Stimulated activated CD4-positive, alpha-beta T cell treated with anti-CD3 and anti-CD28 coated beads, Interleukin-4, amount 100 ng/mL, for 1 hour (primary cell): ENCODE measurements around the gene DOK3.
"Not testable (repeated sequence)": the region's sequence is repeated elsewhere in the genome, so short reads cannot be mapped to it uniquely, and the experiment has no call there.

Source experiments
- DNase-seq: peaks from one replicate; pipeline ENCODE4 v3.0.0-alpha.2; 2020

DOK3 gene

DNA sequence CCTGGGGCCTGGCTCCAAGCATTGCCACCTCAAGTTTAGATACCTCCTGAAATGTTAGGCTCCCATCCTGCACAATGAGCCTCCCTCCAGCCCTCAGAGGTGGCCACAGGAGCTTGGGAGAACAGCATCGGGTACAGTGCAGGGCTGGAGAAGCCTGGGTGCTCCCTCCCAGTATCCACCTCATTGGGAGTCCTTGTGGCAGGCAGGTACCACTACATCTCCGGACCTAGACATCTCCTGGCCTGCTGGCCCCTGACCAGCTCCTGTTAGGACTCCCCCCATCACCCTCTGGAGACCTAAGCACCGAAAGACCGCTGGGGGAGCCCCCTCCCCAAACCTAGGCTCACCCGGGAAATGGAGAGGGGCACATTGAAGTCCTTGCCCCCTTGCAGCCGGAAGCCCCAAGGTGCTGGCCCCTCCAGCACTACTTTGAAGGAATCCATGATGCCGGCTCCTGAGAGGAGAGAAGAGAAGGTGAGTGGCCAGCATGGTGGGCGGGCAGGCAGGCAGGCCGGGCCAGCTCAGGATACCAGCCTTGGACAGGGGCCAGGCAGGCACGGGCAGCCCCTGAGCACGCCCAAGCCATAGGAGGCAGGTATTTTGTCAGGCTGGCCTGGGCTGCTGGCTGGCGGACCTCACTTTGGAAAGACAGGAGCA is 13.4 kb downstream of the DOK3 start:
- DNase-seq, result no peak

DNA sequence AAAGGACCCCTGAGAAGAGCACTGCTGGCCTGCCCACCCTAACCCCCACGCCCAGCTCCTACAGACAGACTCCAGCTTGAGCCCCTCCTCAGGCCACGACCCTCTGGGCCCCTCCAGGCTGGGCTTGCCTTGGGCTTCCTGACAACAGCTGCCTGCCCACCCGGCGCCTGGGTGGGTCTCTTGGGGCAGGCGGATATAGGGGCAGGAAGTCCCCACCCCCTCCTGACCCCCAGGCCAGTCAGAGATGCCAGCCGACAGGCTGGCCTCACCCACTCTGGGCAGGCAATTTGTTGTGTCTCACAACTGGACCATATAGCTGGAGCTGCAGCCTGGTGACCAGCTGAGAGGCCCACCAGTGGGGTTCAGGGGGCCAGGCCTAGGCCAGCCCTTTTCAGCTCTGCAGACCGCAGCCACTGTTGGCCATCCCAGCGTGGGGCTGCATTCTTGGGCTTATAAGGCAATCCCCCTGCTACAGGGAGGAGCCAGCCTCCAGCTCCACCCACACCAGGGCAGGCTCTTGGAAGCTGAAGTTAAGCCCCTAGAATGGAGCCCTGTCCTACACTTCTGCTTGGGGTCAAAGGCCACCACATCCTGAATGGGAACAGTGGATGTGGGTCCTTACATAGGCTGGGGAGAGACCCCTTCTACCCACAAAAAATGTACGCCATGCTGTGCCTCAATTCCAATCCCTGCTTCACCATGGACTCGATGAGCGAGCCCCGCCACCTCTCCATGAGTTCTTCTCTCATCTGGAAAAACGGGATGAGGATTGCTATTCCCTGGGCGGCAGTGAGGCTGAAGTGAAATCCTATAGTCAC is 14.2 kb downstream of the DOK3 start:
- no peak for DNase-seq

DNA sequence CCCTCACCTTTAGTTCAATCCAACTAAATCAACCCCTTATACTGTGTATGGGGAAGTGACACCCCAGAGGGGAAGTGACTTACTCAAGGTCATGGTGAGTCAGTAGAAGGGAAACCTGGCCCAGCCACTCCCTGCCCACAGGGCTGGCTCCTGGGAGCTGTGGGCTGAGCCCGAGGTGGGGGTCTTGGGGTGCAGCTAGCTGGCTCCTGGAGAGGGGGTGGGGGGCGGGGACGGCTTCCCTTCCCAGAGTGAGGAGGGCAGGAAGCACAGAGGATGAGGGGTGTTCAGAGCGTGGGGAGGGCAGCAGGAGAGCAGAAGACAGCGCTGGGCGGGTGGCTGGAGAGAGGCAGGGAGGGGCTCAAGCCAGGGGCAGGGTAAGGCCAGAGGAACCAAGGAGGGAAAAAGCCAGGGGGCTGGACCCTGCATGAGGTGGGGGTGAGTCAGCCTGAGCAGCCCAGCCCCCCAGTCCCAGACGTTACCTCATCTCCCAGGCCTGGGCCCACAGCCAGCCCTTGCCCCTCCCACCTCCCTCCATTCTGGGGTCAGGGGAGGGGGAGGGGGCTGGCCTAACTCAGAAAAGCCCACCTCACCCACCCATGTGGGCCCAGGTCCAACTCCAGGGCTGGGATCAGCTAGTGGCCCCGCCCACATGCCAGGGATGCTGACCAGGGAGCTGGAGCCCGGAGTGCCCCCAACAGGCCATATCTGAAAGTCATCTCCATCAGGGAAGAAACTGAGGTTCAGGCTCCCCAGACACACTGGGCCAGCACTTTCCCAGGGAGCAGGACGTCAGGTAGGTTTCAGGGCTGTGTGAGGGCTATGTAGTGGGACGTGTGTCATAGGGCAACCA is 15.1 kb downstream of the DOK3 start:
- no peak for DNase-seq

DNA sequence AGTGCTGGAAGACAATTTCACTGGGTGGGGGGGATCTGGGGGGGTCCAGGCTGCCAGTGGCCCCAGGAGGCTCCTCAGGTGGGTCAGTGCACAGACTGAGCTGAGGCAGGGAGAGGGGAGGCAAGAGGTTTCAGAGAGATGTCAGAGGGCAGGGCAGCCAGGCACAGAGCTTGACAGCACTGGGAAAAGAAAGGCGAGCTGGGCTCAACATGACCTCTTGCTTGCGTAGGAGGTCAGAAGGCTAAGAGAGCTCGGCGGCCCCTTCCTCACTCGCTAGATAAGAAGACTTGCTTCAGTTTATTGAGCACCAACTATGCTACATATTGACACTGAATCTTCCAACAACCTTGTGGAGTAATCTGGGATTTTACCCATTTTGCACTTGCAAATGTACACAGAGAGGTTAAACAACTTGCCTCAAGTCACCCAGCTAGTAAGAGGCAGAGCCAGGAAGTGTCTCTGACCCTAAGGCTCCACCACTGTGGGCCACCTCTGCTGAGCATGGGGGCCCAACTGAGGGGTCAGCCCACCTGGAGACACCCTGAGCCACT is 15.8 kb downstream of the DOK3 start:
- DNase-seq, result no peak

DNA sequence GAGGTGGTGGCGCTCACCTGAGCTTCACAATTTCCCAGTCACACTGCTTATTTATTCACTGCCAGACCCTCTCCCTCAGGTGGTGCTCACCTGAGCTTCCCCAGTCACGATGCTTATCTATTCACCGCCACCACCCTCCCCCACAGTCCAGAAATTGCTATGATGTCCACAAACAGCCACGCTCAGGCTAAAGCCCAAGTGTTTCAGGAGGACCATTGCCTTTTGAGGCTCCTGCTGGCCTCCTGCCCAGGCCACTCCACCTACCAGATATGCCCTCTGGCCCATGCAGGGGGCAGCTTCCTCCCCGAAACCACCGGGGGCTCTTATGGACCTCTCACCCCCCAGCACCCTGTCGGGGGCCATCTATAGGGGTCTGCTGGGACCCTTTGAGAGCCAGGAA is 16.8 kb downstream of the DOK3 start:
- DNase-seq, result no peak

DNA sequence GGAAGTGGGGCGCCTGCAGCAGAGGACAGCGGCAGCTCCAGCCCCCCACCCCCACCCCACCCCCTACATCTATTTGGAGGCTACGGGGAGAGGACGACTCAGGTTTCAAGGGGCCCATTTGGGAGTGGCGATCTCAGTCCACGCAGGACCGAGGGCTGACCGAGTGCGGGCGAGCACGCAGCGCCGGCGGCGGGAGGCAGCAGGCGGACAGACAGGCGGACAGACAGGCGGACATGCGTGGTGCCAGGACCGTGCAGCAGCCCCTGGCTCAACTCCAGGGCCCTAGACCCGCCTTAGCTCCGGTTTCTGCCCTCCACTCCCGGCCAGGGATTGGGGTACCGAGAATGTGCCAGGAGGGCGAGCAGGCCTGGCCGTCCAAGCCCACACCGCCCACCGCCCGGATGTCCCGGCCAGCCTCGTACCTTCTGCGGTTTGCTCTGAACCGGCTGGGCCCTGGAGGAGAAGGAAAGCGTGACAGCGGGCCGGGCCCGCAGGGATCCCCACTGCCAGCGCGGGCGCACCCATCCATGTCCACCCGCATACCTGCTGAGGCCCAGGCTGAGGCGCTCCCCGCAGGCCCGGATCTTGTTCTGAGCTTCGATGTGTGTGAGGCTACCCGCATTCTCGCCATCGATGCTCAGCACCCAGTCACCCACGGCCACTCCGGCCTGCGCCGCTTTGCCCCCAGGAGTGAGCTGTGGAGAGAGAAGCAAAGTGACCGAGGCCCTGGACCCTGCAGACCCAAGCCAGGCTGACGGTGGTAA is 17.5 kb downstream of the DOK3 start:
- DNase-seq, result no peak

GRCh38 chr5:177491429-177491945 is 18.1 kb downstream of the DOK3 start:
- peak; percentile 26 for DNase-seq

GRCh38 chr5:177490992-177491391 is 18.6 kb downstream of the DOK3 start:
- DNase-seq, result no peak

GRCh38 chr5:177490311-177490991 is 19.2 kb downstream of the DOK3 start:
- DNase-seq, result no peak

GRCh38 chr5:177489119-177489716 is 20.4 kb downstream of the DOK3 start:
- no peak for DNase-seq

DNA sequence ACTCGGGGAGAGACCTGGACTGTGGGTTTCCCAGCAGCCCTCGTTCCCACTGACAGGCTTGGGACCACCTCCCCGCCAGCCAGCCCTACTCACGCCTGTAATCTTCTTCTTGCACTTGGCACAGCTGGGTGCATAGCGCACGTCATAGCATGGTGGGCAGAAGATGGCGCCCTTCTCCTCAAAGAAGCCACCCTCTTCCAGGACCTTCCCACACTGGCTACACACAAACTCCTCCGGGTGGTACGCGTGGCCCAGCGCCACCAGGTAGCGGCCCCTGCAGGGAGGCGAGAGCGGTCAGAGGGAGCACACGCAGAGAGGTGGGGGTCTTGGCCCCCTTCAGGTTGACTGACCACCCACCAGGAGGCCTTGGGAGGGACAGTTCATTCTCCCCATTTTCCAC is 21.7 kb downstream of the DOK3 start:
- no peak for DNase-seq

DNA sequence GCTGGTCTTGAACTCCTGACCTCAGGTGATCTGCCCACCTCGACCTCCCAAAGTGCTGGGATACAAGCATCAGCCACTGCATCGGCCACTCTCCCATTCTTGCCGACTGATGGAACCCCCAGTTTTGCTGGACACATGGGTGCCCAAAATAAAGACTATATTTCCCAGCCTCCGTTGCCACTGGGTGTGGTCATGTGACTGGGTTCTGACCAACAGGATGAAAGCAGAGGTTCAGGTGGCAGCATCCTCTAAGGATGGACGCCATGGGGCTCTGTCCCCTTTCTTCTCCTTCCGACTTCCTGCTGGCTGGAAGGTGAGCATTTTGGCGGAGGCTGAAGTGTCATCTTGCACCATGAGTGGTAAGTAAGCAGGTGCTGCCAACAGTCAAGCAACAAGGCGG is 22.5 kb downstream of the DOK3 start:
- no peak for DNase-seq

DNA sequence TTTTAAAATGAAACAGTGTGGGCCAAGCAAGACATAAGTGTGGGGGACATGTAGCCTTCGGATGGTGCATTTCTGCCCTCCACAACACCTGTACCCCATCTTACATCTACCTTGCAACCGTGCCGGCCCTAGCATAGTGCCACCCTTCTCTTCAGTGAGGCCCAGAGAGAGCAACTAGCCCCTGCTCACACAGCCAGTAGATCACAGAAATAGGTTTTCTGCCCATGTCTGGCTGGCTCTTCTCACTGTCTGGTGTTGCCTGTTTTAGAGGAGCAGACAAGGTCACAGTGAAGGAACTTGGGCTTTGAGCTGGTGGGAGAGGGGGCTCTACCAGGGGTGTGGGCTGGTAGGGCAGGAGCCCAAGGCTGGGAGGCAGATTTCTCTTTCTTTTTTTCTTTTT is 23.4 kb downstream of the DOK3 start:
- DNase-seq, result no peak

DNA sequence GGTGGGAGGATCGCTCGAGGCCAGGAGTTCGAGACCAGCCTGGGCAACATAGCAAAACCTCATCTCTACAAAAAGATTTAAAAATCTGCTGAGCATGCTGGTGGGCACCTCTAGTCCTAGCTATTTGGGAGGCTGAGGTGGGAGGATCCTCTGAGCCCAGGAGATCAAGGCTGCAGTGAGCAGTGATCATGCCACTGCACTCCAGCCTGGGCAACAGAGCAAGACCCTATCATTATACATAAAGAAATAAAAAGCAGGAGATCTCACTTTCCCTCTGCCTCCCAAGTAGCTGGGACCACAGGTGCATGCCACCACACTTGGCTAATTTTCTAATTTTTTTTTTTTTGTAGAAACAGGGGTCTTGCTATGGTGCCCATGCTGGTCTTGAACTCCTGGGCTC is 23.9 kb downstream of the DOK3 start:
- not testable (repeated sequence) for DNase-seq

DNA sequence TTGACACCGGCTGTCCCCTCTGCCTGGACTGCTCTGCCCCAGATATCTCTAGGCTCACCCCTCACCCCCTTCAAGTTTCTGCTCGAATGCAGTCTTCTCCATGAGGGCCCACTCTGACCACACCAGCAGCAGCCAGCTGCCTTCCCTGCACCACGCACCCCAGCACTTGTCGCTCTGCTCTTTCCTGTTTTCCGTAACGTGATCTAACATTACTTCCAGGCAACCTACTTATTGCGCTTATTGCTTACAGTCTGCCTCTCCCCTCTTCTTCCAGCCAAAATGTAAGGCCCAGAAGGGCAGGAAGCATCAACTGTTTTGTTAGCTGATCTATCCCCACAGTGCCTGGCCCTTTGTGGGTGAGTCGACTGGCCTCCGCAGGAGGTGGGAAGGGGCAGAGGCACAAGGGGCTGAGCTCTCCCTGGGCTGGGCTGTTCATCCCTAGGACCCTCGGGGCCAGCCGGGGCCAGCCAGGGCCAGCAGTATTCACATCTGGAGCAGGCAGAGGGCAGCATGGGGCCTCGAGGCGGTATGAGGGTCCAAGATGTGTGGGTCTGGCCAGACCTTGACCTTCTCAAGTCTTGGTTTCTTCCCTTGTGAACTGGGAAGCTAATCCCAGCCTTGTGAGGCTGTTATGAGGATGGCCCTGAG is 24.6 kb downstream of the DOK3 start:
- DNase-seq, result no peak

DNA sequence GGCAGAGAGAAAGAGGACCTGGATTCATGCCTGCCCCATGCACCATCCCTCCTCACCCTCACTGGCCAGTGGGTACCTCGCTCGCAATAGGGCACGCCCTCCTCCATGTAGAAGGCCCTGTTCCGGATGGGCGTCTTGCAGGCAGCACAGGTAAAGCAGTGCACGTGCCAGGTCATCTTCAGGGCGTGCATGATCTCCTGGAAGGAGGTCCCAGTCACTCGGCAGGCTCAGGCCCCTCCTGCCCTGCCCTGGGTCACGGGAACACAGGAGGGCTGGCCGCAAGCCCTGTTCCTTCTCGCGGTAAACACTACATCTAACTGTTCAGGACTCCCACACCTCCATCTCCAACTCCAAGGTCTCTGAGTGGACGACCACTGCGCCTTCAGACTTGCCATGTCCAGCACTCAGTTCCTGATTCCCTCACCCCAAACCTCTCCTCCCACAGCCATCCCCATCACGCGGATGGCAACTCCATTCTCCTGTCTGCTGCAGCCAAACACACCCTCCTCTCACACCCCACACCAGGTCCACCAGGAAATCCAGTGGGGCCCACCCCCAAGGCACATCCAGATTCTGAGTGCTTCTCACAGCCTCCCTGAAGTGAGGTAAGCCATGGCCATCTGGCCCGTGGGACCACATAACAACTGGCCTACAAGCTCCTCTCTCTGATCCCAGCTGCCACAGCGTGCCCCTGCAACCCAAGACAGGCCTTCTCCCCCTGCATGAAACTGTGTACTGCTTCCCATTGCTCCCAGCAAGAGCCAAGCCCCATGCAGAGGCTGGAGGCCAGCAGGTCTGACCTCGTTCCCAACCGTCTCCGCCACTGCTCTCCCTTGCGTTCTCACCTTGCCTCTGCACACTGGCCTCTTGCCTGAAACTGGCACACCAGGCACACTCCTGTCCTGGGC is 25.4 kb downstream of the DOK3 start:
- no peak for DNase-seq

GRCh38 chr5:177483042-177483441 is 26.6 kb downstream of the DOK3 start:
- no peak for DNase-seq

GRCh38 chr5:177482359-177482795 is 27.2 kb downstream of the DOK3 start:
- no peak for DNase-seq

DNA sequence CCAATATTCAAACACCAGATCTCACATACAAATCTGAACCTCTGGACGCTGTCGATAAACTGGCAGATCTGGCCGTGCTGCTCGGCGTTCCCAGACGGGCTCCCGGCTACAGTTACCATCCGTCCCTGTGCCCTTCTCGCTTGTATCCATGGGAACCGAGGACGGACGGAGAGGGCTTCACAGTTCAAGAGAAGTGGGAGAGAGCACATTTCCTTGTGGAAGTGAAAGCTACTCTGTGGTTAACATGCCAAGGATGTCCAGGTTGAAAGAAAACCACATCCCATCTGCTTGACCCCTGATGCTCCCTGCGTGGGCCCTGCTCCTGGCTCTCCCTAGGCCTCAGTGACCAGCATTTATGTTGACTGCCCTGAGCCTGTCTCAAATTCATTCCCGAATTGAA is 29.9 kb downstream of the DOK3 start:
- no peak for DNase-seq
